Adipose tissue (tissue), 3 donors: ENCODE results near the gene ACTR8. TPM values are rescaled to one million over a fixed set of nuclear protein-coding genes. Genes with fewer than 3 reads are reported as not detected.

ENCODE experiments used
- H3K27ac ChIP-seq: one replicate; pipeline ENCODE4 v1.5.1; 2013; ENCODE audit warnings: low read depth, low read length
- WGBS, 3 donors: extraction: QIAGEN DNeasy Blood & Tissue Kit; methylation state at CpG; one replicate each; pipeline ENCODE4 v1.1.7; 2013; 5-methylcytosine and 5-hydroxymethylcytosine counted together
- polyA plus RNA-seq, 3 donors: library from polyadenylated mRNA; stranded (reverse); fragments of 200-250 nt; gene quantifications; one replicate each; pipeline ENCODE4 v1.2.3, GENCODE V29; 2013
- donor health status: healthy with polysubstance abuse.
- donor health status: Bipolar disorder and iron deficiency.
- donor health status: healthy.

Gene ACTR8
- polyA plus RNA-seq, 3 donors = 5.8 to 8.5 (median 8.0) TPM

GRCh38 chr3:53842436-53843194, 39.3 kb downstream of the ACTR8 start:
- H3K27ac ChIP-seq = no peak overlapping the region
- WGBS, 3 donors = 23 to 67% (median 53%) methylated on average over 12 of the region's 12 CpGs

GRCh38 chr3:53841296-53841695, 40.7 kb downstream of the ACTR8 start:
- H3K27ac ChIP-seq = no peak overlapping the region
- WGBS, 3 donors = 30 to 88% (median 81%) methylated on average over 5 of the region's 5 CpGs

GRCh38 chr3:53837331-53837730, 44.6 kb downstream of the ACTR8 start:
- H3K27ac ChIP-seq = no peak overlapping the region

GRCh38 chr3:53836084-53836872, 45.7 kb downstream of the ACTR8 start:
- WGBS, 3 donors = 94 to 100% (median 95%) methylated on average over 8 to 9 of the region's 9 CpGs
- H3K27ac ChIP-seq = no peak overlapping the region

More at GRCh38 chr3:53837331-53837730, 44.6 kb downstream of the ACTR8 start:
- WGBS, 3 donors = 68 to 84% (median 75%) methylated on average over 10 of the region's 10 CpGs

GRCh38 chr3:53835257-53835656, 46.7 kb downstream of the ACTR8 start:
- H3K27ac ChIP-seq = no peak overlapping the region
- 46 to 89% (median 88%) methylated on average over 1 of the region's 1 CpG for WGBS, 3 donors

- WGBS, 3 donors = 67 to 89% (median 73%) methylated on average over 6 of the region's 6 CpGs
- no peak overlapping the region for H3K27ac ChIP-seq
Measured at GRCh38 chr3:53834429-53835095, 47.4 kb downstream of the ACTR8 start.

GRCh38 chr3:53833700-53834099, 48.3 kb downstream of the ACTR8 start:
- H3K27ac ChIP-seq = no peak overlapping the region
- WGBS, 3 donors = 61 to 81% (median 77%) methylated on average over 5 of the region's 5 CpGs

GRCh38 chr3:53833053-53833645, 48.8 kb downstream of the ACTR8 start:
- H3K27ac ChIP-seq = no peak overlapping the region
- 83 to 89% (median 87%) methylated on average over 9 of the region's 9 CpGs for WGBS, 3 donors

- WGBS, 3 donors = 81 to 88% (median 86%) methylated on average over 6 of the region's 6 CpGs
- H3K27ac ChIP-seq = no peak overlapping the region
Measured at GRCh38 chr3:53830944-53831343, 51.0 kb downstream of the ACTR8 start.

- H3K27ac ChIP-seq = no peak overlapping the region
- 80 to 85% (median 84%) methylated on average over 2 of the region's 2 CpGs for WGBS, 3 donors
Measured at GRCh38 chr3:53829605-53830004, 52.3 kb downstream of the ACTR8 start.

- 68 to 89% (median 71%) methylated on average over 1 of the region's 1 CpG for WGBS, 3 donors
- H3K27ac ChIP-seq = no peak overlapping the region
Measured at GRCh38 chr3:53828581-53828980, 53.4 kb downstream of the ACTR8 start.

- no peak overlapping the region for H3K27ac ChIP-seq
- WGBS, 3 donors = 40 to 67% (median 66%) methylated on average over 1 of the region's 1 CpG
Measured at GRCh38 chr3:53826048-53826447, 55.9 kb downstream of the ACTR8 start.

GRCh38 chr3:53824795-53825194, 57.2 kb downstream of the ACTR8 start:
- WGBS, 3 donors = 85 to 94% (median 87%) methylated on average over 4 of the region's 4 CpGs

GRCh38 chr3:53823956-53824657, 57.8 kb downstream of the ACTR8 start:
- H3K27ac ChIP-seq = no peak overlapping the region
- 64 to 82% (median 73%) methylated on average over 10 of the region's 10 CpGs for WGBS, 3 donors

More at GRCh38 chr3:53824795-53825194, 57.2 kb downstream of the ACTR8 start:
- no peak overlapping the region for H3K27ac ChIP-seq

GRCh38 chr3:53823026-53823955, 58.7 kb downstream of the ACTR8 start:
- WGBS, 3 donors = 96 to 97% (median 96%) methylated on average over 66 to 67 of the region's 67 CpGs

GRCh38 chr3:53822331-53822741, 59.6 kb downstream of the ACTR8 start:
- WGBS, 3 donors = 85 to 90% (median 89%) methylated on average over 14 of the region's 14 CpGs
- H3K27ac ChIP-seq = no peak overlapping the region

More at GRCh38 chr3:53823026-53823955, 58.7 kb downstream of the ACTR8 start:
- H3K27ac ChIP-seq = no peak overlapping the region

- no peak overlapping the region for H3K27ac ChIP-seq
- WGBS, 3 donors = 67 to 76% (median 70%) methylated on average over 5 of the region's 5 CpGs
Measured at GRCh38 chr3:53821631-53822121, 60.3 kb downstream of the ACTR8 start.
